Posterior cingulate gyrus (tissue), 11 donors: Measurements from ENCODE around the gene PTPRO.

Experiments
- DNase-seq, 10 donors: peaks; one replicate each; pipeline versions ENCODE4 v3.0.0 to v3.0.0-alpha.2; 2020 to 2021; ENCODE audit warnings: mixed read lengths in 3 of 10
- intact Hi-C: fragments of 100-400 bp; cut with DNase I; formaldehyde crosslinking; loops from one replicate; pipeline ENCODE4 v1.15.1; 2023

Gene PTPRO

GRCh38 chr12:15515010-15515409 is 192.7 kb downstream of the PTPRO start:
- intact Hi-C loops: no loop called here

GRCh38 chr12:15520083-15520482 is 197.8 kb downstream of the PTPRO start:
- no peak for DNase-seq
- intact Hi-C loops: no loop called here

More at GRCh38 chr12:15515010-15515409, 192.7 kb downstream of the PTPRO start:
- no peak for DNase-seq

GRCh38 chr12:15520844-15521243 is 198.5 kb downstream of the PTPRO start:
- intact Hi-C loops: no loop called here
- DNase-seq: no peak

DNA sequence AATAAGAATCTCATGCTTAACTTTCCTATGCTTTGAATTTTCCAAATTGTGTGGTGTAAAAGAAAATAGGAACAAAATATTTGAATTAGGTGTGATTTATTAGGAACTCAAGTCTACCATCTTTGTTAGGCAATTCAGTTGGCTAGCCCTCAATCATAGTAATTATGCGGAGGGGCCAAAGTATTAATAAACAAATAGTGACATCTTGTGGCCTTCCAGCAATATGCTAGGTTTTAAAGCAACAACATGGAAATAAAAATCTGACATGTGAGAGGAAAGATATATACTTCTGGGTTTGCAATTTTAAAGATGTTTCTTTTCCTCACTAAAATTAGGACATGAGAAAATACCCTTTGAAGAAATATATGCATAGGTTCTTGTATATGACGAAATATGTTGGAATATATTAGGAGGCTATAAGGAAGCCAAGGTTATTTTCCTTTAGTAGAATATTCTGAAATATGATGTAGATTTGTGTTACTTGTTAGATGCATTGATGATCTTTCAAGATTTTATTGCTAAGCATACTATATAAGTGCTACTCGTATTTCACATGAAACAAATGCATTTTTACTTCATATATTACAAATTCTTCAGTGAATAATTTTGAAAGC is 200.4 kb downstream of the PTPRO start:
- intact Hi-C loops: loop anchor here (1.0 kb wide), 1 partner anchor 246 kb away; no protein-coding TSS in a partner anchor
- DNase-seq: no peak

GRCh38 chr12:15525441-15525840 is 203.1 kb downstream of the PTPRO start:
- intact Hi-C loops: no loop called here
- DNase-seq: no peak

DNA sequence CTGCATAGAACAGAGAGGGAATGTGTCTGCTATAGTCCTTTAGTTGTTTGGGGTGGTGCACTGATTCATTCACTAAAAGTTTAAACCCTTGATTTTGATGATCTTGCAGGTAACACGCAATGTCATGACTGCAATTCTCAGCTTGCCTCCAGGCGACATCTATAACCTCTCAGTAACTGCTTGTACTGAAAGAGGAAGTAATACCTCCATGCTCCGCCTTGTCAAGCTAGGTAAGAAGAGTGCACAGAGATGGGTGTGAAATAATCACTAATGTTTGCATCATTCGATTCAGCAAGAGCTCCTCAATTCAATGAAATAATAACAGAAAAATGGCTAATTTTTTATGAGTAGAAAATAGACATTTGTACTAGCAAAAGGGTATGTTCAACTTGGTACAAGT is 203.7 kb downstream of the PTPRO start:
- intact Hi-C loops: no loop called here
- no peak for DNase-seq

GRCh38 chr12:15527201-15528080 is 205.1 kb downstream of the PTPRO start:
- peak in 8 of 10 donors; percentile 26 to 93 (median 52) for DNase-seq
- intact Hi-C loops: no loop called here

GRCh38 chr12:15528666-15529065 is 206.4 kb downstream of the PTPRO start:
- no peak for DNase-seq
- intact Hi-C loops: no loop called here

- DNase-seq: no peak
- intact Hi-C loops: no loop called here
These were observed 208.1 kb downstream of the PTPRO start for GRCh38 chr12:15530361-15530760.

DNA sequence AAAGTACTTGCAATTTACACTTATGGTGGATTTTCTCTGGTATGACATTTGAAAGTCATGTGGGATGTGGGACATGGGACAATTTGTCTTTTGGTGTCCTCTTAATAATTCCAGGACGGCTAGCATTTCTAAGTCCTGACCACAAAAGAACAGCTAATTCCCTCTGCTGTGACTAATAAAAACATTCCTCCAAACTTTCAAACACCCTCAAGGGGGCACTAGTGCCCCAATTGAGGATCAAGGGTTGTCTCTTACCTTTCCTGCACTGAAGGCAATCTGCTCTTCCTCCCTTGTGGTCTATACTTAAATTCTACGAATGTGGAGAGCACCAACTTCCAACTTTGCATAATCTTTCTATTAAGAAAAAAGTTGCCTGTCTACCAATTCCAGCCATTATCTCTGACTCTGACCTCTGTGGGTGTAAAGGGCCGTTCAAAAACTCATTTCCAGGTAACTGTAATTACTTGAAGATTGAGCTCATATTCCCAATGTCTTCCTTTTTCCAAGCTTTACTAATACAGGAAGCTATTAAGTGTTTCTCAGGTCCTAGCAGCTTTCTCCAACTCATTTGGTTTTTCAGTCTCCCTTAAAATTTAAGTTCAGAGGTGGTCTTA is 210.2 kb downstream of the PTPRO start:
- intact Hi-C loops: no loop called here

GRCh38 chr12:15534322-15534721 is 212.0 kb downstream of the PTPRO start:
- no peak for DNase-seq

More for the DNA sequence above, 210.2 kb downstream of the PTPRO start:
- DNase-seq: peak in 1 of 10 donors; percentile 39

DNA sequence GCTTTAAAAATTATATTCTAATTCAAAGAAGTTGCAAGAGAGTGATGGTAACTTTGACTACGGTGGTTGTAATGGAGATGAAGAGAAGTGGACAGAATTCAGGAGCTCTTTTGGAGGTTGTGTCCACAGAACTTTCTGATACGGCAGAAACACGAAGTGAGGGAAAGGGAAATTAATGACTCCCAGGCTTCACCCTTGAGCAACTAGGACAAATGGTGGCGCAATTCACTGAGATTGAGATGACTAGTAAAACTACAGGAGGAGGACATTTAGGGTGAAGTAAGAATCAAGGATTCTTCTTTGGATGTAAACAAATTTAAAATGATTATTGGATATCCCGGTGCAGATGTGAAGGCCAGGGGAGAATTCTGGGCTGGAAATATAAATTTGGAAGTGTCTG is 212.6 kb downstream of the PTPRO start:
- no peak for DNase-seq
- intact Hi-C loops: loop anchor here (2.0 kb wide), 1 partner anchor 50 kb away; no protein-coding TSS in a partner anchor

More at GRCh38 chr12:15534322-15534721, 212.0 kb downstream of the PTPRO start:
- intact Hi-C loops: loop anchor here (2.0 kb wide), 1 partner anchor 50 kb away; no protein-coding TSS in a partner anchor

DNA sequence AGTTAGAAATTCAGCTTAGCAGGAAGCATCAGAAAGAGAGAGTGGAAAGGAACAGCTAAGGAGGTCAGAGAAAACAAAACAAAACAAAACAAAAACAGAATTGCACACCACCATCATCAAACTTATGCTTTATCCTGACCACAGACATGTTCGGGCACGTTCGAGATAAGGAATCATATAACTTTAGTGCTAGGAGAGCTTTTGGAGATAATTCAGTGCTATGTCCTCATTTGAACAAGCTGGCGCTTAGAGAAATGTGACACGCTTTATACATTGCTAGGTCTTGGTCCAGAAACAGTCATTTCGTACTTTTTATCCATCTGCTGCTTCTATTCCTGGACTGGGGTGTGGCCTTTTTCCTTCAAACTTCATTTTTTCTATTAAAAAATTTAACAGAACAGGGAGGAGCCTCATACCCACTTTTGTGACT is 213.1 kb downstream of the PTPRO start:
- DNase-seq: no peak
- intact Hi-C loops: loop anchor here (2.0 kb wide), 1 partner anchor 49 kb away; no protein-coding TSS in a partner anchor

GRCh38 chr12:15536446-15536845 is 214.1 kb downstream of the PTPRO start:
- intact Hi-C loops: no loop called here
- DNase-seq: no peak

- DNase-seq: no peak
- intact Hi-C loops: no loop called here
These were observed 216.6 kb downstream of the PTPRO start for GRCh38 chr12:15538881-15539280.

- intact Hi-C loops: no loop called here
- DNase-seq: no peak
These were observed 217.7 kb downstream of the PTPRO start for GRCh38 chr12:15540005-15540404.

DNA sequence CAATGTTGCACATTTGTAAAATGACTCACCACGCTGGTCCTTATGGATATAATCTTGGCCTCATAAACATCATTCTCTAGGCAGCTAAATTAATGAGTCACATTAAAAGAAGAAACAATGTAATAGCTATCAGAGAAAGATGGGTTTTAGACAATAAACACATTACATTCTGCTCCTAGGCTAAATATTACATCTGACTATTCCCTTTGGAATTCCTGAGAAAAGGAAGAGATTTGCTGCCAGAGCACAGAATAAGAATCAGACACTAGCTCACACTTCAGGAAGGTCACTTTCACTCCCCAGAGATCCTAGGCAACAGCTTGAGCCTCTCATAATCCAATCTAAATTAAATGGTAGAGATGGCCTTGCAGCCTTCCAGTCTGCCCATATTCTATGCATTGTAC is 218.2 kb downstream of the PTPRO start:
- intact Hi-C loops: no loop called here
- DNase-seq: no peak

DNA sequence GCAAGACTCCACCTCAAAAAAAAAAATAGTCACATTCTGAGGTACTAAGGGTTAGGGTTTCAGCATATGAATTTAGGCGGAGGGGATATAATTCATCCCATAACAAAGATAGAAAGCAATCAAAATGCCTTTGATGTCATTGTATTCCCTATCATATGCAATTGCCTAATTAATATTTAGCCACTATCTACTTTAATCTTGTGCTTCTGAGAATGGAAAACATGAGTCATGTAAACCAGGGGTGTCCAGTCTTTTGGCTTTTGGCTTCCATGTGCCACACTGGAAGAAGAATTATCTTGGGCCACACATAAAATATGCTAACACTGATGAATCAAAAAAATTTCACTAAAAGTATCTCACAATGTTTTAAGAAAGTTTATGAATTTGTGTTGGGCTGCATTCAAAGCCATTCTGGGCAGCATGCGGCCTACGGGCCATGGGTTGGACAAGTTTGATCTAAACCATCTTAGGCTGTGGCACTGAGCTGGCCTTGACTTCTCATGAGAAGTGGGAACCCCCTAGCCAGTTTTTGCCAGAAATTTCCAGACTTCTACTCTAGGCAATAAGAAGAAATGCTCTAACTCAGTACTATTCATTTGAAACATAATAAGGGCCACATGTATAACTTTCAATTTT is 219.8 kb downstream of the PTPRO start:
- DNase-seq: no peak
- intact Hi-C loops: no loop called here

- no peak for DNase-seq
- intact Hi-C loops: no loop called here
These were observed 221.0 kb downstream of the PTPRO start for GRCh38 chr12:15543347-15543746.

- intact Hi-C loops: no loop called here
- no peak for DNase-seq
These were observed 222.3 kb downstream of the PTPRO start for GRCh38 chr12:15544589-15544988.

DNA sequence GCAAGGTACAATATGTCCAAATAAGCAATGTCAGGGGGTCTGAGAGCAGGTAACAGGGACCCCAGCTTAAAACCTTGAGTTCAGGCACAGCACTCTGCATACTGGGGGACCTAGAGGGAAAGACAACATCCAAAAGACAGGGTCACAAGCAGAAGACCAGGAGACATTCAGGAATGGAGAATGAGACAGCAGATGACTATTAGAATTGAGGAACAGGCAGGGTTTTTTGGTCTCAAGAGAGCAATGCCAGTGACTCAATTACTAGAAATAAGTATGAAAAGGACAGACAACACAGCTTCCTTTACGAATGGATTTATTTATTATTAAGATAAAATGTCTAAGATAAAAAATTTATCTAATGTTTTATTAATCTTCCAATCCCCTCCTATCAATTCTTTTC is 223.0 kb downstream of the PTPRO start:
- no peak for DNase-seq
- intact Hi-C loops: no loop called here
